ENCODE results near the gene GOPC.

Gene GOPC

DNA sequence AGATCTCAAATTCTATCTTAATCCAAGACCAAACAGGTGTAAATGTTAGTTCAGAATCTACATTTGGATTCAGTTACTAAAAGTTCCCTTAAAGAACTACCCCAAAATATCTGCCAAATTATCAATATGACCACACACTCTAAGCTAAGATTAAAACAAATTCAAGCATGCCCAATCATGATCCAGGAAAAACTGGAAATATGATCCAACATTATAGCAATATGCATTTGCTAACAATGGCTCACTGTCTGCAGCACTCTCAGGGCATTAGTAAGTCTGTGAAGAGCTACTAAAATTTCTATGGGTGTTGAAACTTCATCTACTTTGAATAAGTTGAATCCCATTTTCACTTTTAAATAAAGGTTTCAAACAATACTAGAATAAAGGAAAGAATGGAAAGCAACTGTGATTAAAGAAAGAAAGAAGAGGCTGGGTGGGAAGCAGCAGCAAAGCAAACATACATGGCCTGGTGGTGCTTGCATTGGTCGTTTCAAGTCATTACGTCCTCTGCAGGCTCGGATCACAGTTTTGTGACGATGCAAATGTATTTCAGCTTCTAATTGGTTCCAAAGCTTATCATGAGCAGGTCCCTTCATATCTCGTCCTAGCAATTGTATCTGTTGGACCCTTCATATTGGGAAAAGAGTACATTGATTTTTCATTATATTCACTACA, 29.2 kb downstream of the GOPC start:
- no peak overlapping the region for H3K27ac ChIP-seq
- no peak for DNase-seq (ENCODE audit: low spot score)
- TF ChIP-seq, protein P1, sequence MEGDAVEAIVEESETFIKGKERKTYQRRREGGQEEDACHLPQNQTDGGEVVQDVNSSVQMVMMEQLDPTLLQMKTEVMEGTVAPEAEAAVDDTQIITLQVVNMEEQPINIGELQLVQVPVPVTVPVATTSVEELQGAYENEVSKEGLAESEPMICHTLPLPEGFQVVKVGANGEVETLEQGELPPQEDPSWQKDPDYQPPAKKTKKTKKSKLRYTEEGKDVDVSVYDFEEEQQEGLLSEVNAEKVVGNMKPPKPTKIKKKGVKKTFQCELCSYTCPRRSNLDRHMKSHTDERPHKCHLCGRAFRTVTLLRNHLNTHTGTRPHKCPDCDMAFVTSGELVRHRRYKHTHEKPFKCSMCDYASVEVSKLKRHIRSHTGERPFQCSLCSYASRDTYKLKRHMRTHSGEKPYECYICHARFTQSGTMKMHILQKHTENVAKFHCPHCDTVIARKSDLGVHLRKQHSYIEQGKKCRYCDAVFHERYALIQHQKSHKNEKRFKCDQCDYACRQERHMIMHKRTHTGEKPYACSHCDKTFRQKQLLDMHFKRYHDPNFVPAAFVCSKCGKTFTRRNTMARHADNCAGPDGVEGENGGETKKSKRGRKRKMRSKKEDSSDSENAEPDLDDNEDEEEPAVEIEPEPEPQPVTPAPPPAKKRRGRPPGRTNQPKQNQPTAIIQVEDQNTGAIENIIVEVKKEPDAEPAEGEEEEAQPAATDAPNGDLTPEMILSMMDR (IDR thresholded peaks at IDR 0.05) = no peak

DNA sequence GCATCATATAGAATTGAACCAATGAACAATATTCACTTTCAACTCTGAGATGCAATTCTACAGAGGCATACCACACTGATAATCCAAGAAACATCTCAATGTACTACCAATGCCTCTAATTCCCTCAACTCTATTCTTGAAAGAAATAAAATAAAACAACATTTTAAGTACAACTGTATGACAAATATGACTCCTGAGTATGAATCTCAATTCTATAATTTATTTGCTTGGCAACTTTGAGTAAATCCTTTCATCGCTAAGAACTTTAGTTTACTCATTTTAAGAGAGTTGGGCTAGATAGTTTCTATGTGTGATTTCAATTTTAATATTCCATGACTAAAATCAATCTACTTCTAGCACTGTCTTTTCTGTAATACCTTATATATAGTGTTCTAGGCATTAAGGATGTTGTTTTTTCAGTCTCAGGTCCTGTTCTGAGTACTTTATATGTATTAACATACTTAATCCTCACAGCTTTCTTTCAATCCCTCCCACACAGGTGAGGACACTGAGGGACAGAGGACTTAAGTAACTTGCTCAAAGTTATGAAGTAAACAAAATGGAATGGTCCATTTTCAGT, 33.4 kb downstream of the GOPC start:
- H3K27ac ChIP-seq = no peak overlapping the region
- TF ChIP-seq, protein P1 (IDR thresholded peaks at IDR 0.05) = no peak
- no peak for DNase-seq (ENCODE audit: low spot score)
- no peak overlapping the region for H3K4me3 ChIP-seq

More for the DNA sequence above, 29.2 kb downstream of the GOPC start:
- no peak overlapping the region for H3K4me3 ChIP-seq

DNA sequence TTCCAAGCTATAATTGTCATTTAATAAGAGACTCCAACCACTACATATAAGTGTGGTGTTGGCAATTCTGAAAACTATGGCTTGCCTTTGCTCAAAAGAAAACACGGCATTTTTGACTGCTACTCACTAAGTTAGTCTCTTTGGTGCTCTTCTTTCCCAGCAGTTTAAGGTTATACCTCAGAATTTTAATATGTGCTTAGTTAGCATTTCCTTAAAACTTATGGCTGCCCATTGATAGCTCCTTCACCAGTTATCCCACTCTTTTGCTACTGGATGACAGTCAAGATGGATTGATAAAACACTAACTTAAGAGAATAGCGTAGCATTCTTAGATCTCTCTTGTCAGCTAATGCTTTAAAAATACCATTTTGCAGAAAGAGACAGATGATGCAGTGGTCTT, 34.1 kb downstream of the GOPC start:
- DNase-seq (ENCODE audit: low spot score) = no peak
- TF ChIP-seq, protein P1 (IDR thresholded peaks at IDR 0.05) = no peak
- no peak overlapping the region for H3K4me3 ChIP-seq
- no peak overlapping the region for H3K27ac ChIP-seq

DNA sequence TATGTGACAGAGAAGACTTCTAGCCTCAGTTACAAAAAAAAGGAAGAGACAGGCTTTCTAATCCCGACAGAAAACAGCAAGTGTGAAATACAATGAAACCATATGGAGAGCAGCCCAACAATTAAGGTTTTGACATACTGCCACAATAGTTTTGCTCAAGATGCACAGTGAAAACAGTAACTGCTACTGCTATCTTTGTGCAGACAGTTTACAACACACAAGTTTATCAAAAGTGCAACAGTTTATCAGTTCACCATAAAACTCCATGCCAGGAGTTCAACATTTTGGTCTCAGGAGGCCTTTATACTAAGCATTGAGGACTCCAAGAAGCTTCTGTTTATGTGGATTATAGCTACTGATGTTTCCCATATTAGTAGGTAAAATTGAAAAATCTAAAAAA, 37.6 kb downstream of the GOPC start:
- Histone ChIP-seq H3K4me3 (no peak overlapping the region), H3K27ac (no peak overlapping the region)
- no peak for DNase-seq (ENCODE audit: low spot score)
- TF ChIP-seq, protein P1 (IDR thresholded peaks at IDR 0.05) = no peak

DNA sequence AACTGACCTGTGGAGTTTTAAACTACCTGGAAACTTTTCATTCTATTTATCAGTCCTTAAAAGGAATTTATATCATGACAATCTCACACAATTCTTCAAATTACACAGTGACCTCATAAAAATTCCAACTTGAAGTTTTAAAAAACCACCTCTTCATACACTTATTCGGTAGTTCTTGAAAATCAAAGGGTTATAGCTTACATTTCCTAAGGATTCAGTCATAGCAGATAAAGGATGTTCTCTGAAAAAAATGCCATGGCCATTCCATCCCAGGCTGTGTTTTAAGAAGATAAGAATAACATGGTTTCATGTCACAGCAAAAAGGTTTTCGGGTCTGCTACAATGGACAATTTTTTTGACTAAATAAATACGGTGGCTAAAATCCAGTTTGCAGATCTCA, 41.2 kb downstream of the GOPC start:
- DNase-seq (ENCODE audit: low spot score) = no peak
- TF ChIP-seq, protein P1 (IDR thresholded peaks at IDR 0.05) = no peak
- no peak overlapping the region for H3K4me3 ChIP-seq
- H3K27ac ChIP-seq = no peak overlapping the region

DNA sequence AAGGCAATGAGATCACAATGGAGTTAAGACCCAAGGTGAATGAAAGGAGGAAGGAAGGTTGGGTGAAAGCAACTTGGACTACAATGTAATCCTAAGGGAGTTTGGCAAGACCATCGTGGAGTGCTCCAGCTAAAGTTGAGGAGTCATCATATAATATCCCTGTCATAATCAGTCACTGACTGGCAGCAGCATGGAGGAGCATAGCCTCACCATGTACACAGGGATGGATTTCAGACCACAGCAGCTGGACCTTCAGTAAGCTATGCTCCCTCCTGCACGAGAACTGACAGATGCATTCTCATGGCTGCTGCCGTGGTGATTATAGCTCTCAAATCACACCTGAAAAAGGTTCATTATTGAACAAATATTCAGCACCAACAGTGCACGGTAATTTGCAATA, 43.0 kb downstream of the GOPC start:
- TF ChIP-seq, protein P1 (IDR thresholded peaks at IDR 0.05) = no peak
- DNase-seq (ENCODE audit: low spot score) = no peak
- Histone ChIP-seq H3K4me3 (no peak overlapping the region), H3K27ac (no peak overlapping the region)

DNA sequence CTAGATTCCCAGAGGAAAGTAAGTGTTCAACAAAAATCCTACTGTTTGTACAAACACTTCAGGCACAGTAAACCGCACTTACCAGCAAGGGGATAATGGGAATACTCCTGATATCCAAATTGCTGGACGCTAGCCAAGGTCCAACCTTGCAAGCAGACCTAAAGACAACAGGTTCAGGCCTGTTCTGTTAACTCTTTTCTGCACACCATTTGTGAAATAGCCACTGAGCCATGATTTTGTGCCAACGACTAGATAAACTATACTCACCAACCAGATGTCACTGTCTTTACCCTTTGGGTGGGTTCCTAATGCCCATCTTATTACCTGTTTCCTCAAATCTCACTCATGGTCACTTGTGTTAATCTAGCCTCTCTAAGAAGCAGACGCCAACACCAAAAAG, 43.5 kb downstream of the GOPC start:
- TF ChIP-seq, protein P1 (IDR thresholded peaks at IDR 0.05) = no peak
- DNase-seq (ENCODE audit: low spot score) = no peak
- Histone ChIP-seq H3K4me3 (no peak overlapping the region), H3K27ac (no peak overlapping the region)

Data from coronary artery (tissue), 2 donors.